ENCODE data around the gene CYP24A1. TPM values are rescaled to one million over a fixed set of nuclear protein-coding genes. Genes with fewer than 3 reads are reported as not detected.

Gene CYP24A1
- total RNA-seq, 2 donors from 2014 or later, result 0.13 TPM; not detected in 1

GRCh38 chr20:54221353-54221752, 47.6 kb upstream of the CYP24A1 start:
- H3K4me3 ChIP-seq (ENCODE audit: low read length), result no peak overlapping the region
- H3K27me3 Mint-ChIP-seq (ENCODE audit: insufficient read depth), result peaks cover 5% of the 10 kb centered on the region
- no peaks in the 10 kb centered on the region for H3K9me3 Mint-ChIP-seq
- H3K27ac ChIP-seq (ENCODE audit: low read depth, low read length), result no peak overlapping the region
- peaks cover 17% of the 10 kb centered on the region for H3K36me3 ChIP-seq (ENCODE audit: control insufficient read depth, insufficient read depth, low read length)
- no peak overlapping the region for H3K9ac ChIP-seq (ENCODE audit: extremely low read depth, low read length, poor library complexity, severe bottlenecking)
- DNase-seq, result no peak
- H3K27me3 ChIP-seq (ENCODE audit: control insufficient read depth, insufficient read depth, low read length, poor library complexity, severe bottlenecking), result no peaks in the 10 kb centered on the region
- H3K4me3 Mint-ChIP-seq, result no peak overlapping the region
- peaks cover 8% of the 10 kb centered on the region for H3K4me1 ChIP-seq (ENCODE audit: control insufficient read depth, insufficient read depth, low read length)
- TF ChIP-seq, protein P1, sequence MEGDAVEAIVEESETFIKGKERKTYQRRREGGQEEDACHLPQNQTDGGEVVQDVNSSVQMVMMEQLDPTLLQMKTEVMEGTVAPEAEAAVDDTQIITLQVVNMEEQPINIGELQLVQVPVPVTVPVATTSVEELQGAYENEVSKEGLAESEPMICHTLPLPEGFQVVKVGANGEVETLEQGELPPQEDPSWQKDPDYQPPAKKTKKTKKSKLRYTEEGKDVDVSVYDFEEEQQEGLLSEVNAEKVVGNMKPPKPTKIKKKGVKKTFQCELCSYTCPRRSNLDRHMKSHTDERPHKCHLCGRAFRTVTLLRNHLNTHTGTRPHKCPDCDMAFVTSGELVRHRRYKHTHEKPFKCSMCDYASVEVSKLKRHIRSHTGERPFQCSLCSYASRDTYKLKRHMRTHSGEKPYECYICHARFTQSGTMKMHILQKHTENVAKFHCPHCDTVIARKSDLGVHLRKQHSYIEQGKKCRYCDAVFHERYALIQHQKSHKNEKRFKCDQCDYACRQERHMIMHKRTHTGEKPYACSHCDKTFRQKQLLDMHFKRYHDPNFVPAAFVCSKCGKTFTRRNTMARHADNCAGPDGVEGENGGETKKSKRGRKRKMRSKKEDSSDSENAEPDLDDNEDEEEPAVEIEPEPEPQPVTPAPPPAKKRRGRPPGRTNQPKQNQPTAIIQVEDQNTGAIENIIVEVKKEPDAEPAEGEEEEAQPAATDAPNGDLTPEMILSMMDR (conservative IDR thresholded peaks at IDR 0.05), result no peak
- H3K4me1 Mint-ChIP-seq, result peaks cover 38% of the 10 kb centered on the region
- H3K9me3 ChIP-seq (ENCODE audit: control insufficient read depth, low read length), result peaks cover under 1% of the 10 kb centered on the region
- peak overlapping the region; percentile 40 for H3K27ac Mint-ChIP-seq
- peaks cover 24% of the 10 kb centered on the region for H3K36me3 Mint-ChIP-seq (ENCODE audit: low read depth)
- 93% methylated on average over 4 of the region's 4 CpGs for WGBS, 2 experiments (ENCODE audit: insufficient coverage in 1 of 2, insufficient read length in 1 of 2)

- H3K4me1 ChIP-seq (ENCODE audit: control insufficient read depth, insufficient read depth, low read length), result peaks cover 8% of the 10 kb centered on the region
- peak; percentile 47 for DNase-seq
- no peak overlapping the region for H3K9ac ChIP-seq (ENCODE audit: extremely low read depth, low read length, poor library complexity, severe bottlenecking)
- Mint-ChIP-seq H3K4me1 (peaks cover 38% of the 10 kb centered on the region), H3K9me3 (no peaks in the 10 kb centered on the region), H3K4me3 (no peak overlapping the region), H3K27me3 (ENCODE audit: insufficient read depth) (no peaks in the 10 kb centered on the region), H3K27ac (no peak overlapping the region), H3K36me3 (ENCODE audit: low read depth) (peaks cover 30% of the 10 kb centered on the region)
- TF ChIP-seq, protein P1 (conservative IDR thresholded peaks at IDR 0.05), result peak; percentile 11
- no peaks in the 10 kb centered on the region for H3K27me3 ChIP-seq (ENCODE audit: control insufficient read depth, insufficient read depth, low read length, poor library complexity, severe bottlenecking)
- H3K9me3 ChIP-seq (ENCODE audit: control insufficient read depth, low read length), result peaks cover 6% of the 10 kb centered on the region
- no peak overlapping the region for H3K27ac ChIP-seq (ENCODE audit: low read depth, low read length)
- peaks cover 23% of the 10 kb centered on the region for H3K36me3 ChIP-seq (ENCODE audit: control insufficient read depth, insufficient read depth, low read length)
- WGBS, 2 experiments (ENCODE audit: insufficient coverage in 1 of 2, insufficient read length in 1 of 2), result 92 to 100% methylated on average over 2 to 6 of the region's 6 CpGs
- H3K4me3 ChIP-seq (ENCODE audit: low read length), result no peak overlapping the region
Measured at GRCh38 chr20:54220722-54221121, 46.9 kb upstream of the CYP24A1 start.

DNA sequence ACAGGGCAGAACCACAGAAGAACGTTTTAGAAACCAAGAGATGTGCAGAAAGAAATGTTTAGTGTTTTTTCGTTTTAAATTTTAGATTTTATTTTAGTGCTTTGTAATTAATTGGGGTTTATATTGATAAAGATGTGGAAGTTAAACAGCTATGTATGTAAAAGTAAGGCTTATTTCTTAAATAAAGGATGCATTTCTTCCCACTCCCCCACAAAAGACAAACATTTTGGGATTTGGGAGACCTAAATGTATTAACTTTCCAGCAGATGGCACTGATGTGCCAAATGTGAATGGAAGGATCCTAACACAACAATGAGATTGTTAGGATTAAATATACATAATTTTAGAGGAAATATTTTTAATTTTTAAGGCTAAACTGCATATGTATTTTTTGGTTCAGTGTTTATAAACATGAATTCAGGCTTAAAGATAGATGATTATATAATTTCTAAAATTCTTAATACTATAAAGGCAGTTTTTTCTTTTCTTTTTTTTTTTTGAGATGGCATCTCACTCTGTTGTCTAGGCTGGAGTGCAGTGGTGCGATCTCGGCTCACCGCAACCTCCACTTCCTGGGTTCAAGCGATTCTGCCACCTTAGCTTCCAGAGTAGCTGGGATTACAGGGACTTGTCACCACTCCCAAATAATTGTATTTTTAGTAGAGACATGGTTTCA, 46.1 kb upstream of the CYP24A1 start:
- H3K4me1 ChIP-seq (ENCODE audit: control insufficient read depth, insufficient read depth, low read length), result peaks cover 8% of the 10 kb centered on the region
- no peak overlapping the region for H3K27ac ChIP-seq (ENCODE audit: low read depth, low read length)
- no peaks in the 10 kb centered on the region for H3K27me3 Mint-ChIP-seq (ENCODE audit: insufficient read depth)
- H3K9me3 ChIP-seq (ENCODE audit: control insufficient read depth, low read length), result peaks cover 7% of the 10 kb centered on the region
- H3K27me3 ChIP-seq (ENCODE audit: control insufficient read depth, insufficient read depth, low read length, poor library complexity, severe bottlenecking), result no peaks in the 10 kb centered on the region
- 87% methylated on average over 5 to 6 of the region's 6 CpGs for WGBS, 2 experiments (ENCODE audit: insufficient coverage in 1 of 2, insufficient read length in 1 of 2)
- no peak overlapping the region for H3K4me3 Mint-ChIP-seq
- TF ChIP-seq, protein P1 (conservative IDR thresholded peaks at IDR 0.05), result peak; percentile 78
- H3K36me3 ChIP-seq (ENCODE audit: control insufficient read depth, insufficient read depth, low read length), result peaks cover 32% of the 10 kb centered on the region
- H3K4me3 ChIP-seq (ENCODE audit: low read length), result no peak overlapping the region
- peaks cover 39% of the 10 kb centered on the region for H3K36me3 Mint-ChIP-seq (ENCODE audit: low read depth)
- DNase-seq, result no peak
- no peaks in the 10 kb centered on the region for H3K9me3 Mint-ChIP-seq
- no peak overlapping the region for H3K27ac Mint-ChIP-seq
- H3K4me1 Mint-ChIP-seq, result peaks cover 38% of the 10 kb centered on the region
- H3K9ac ChIP-seq (ENCODE audit: extremely low read depth, low read length, poor library complexity, severe bottlenecking), result no peak overlapping the region
